NB4 (cell line): Measurements from ENCODE around the gene CAMK2A.

Experiments
- DNase-seq: peaks from one replicate; pipeline ENCODE4 v3.0.0; 2010; ENCODE audit warnings: low read depth
- H3K4me3 ChIP-seq: one replicate; pipeline ENCODE4 v1.5.1; 2011; ENCODE audit warnings: mild to moderate bottlenecking, low read depth, low read length, moderate library complexity
- MAX ChIP-seq: IDR thresholded peaks from 2 replicates; pipeline ENCODE4 v1.6.1; 2011; ENCODE audit warnings: low read depth, low read length
- MYC ChIP-seq: IDR thresholded peaks from 2 replicates; pipeline ENCODE4 v1.6.1; 2011; ENCODE audit warnings: low read depth, low read length
- POLR2A ChIP-seq: IDR thresholded peaks from 2 replicates; pipeline ENCODE4 v1.6.1; 2011; ENCODE audit warnings: mild to moderate bottlenecking; ENCODE audit not compliant: insufficient read length; ENCODE audit errors: extremely low read depth
- TF ChIP-seq, protein P1 (sequence below): IDR thresholded peaks from one replicate; pipeline ENCODE4 v1.5.1; 2012; ENCODE audit warnings: low read depth, low read length

CAMK2A gene

GRCh38 chr5:150264667-150265603, 24.6 kb downstream of the CAMK2A start:
- no peak for DNase-seq
- TF ChIP-seq POLR2A (no peak), MYC (no peak), MAX (no peak)
- TF ChIP-seq, protein P1, sequence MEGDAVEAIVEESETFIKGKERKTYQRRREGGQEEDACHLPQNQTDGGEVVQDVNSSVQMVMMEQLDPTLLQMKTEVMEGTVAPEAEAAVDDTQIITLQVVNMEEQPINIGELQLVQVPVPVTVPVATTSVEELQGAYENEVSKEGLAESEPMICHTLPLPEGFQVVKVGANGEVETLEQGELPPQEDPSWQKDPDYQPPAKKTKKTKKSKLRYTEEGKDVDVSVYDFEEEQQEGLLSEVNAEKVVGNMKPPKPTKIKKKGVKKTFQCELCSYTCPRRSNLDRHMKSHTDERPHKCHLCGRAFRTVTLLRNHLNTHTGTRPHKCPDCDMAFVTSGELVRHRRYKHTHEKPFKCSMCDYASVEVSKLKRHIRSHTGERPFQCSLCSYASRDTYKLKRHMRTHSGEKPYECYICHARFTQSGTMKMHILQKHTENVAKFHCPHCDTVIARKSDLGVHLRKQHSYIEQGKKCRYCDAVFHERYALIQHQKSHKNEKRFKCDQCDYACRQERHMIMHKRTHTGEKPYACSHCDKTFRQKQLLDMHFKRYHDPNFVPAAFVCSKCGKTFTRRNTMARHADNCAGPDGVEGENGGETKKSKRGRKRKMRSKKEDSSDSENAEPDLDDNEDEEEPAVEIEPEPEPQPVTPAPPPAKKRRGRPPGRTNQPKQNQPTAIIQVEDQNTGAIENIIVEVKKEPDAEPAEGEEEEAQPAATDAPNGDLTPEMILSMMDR, result no peak

GRCh38 chr5:150263801-150264621, 25.6 kb downstream of the CAMK2A start:
- peak; percentile 64 for DNase-seq
- no peak overlapping the region for H3K4me3 ChIP-seq
- no peak for TF ChIP-seq POLR2A
- no peak for TF ChIP-seq MAX
- no peak for TF ChIP-seq MYC
- TF ChIP-seq, protein P1, result no peak

More at GRCh38 chr5:150264667-150265603, 24.6 kb downstream of the CAMK2A start:
- no peak overlapping the region for H3K4me3 ChIP-seq

GRCh38 chr5:150263375-150263775, 26.2 kb downstream of the CAMK2A start:
- DNase-seq, result no peak
- no peak overlapping the region for H3K4me3 ChIP-seq
- TF ChIP-seq MAX, result no peak
- TF ChIP-seq MYC, result no peak
- no peak for TF ChIP-seq POLR2A
- TF ChIP-seq, protein P1, result no peak

DNA sequence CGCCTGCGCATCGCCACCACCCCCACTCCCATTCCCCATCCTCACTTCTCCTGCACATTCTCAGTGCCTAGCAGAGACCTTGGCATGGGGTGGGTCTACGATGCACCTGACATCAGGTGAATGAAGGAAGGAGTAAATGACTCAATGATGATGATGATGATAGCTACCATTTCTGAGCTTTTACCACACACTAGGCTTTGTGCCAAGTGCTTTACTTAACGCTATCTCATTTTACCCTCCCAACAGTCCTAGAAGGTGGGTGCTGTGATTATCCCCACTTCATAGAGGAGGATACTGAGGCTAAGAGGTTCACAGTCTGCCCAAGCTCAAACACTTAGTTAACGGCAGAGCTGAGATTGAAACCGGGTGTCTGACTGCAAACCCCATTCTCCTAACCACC, 27.1 kb downstream of the CAMK2A start:
- H3K4me3 ChIP-seq, result no peak overlapping the region
- DNase-seq, result no peak
- TF ChIP-seq, protein P1, result no peak
- TF ChIP-seq MAX, result no peak
- no peak for TF ChIP-seq POLR2A
- no peak for TF ChIP-seq MYC

GRCh38 chr5:150261231-150261630, 28.3 kb downstream of the CAMK2A start:
- TF ChIP-seq, protein P1, result no peak
- no peak for TF ChIP-seq MAX
- no peak for TF ChIP-seq MYC
- no peak for TF ChIP-seq POLR2A
- H3K4me3 ChIP-seq, result no peak overlapping the region
- DNase-seq, result no peak
